SHP77 (cell line): ENCODE results near the gene CAMTA1.

Experiments used
- DNase-seq, 2 experiments: peaks; one replicate each; lab custom pipeline; 2025; lab: John Stamatoyannopoulos, UW

CAMTA1 gene

DNA sequence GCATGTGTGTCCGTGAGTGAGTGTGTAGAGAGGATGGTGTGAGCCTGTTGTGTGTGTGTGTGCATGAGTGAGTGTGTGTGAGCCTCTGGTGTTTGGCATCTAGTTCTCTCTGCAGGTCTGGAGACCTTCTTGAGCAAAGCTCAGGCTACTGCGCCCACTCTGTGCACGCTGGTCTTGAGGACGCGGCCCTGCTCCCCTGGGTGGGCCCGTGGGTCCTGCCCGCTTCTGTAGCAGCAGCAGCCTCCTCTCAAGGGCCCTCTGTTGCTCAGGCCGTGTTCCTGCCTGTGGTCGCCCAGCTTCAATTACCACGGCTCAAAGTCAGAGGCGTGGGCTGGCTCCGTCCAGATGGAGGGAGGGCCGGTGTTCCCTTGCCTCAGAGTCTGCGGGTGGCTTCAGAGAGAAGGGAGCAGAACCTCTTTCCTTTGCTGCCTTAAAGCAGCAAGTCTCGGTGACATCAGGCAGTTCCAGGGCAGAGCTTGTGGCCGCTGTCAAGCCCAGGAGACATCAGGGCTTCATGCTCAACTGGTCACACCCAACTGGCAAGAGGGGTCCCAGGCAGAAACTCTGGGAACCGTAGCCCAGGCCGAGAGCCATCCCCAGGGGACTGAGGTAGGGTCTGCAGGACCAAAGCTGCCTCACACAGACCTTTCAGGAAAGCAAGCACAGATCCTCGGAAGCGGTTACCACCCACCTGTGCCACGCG is 715.3 kb downstream of the CAMTA1 start:
- DNase-seq: no peak

DNA sequence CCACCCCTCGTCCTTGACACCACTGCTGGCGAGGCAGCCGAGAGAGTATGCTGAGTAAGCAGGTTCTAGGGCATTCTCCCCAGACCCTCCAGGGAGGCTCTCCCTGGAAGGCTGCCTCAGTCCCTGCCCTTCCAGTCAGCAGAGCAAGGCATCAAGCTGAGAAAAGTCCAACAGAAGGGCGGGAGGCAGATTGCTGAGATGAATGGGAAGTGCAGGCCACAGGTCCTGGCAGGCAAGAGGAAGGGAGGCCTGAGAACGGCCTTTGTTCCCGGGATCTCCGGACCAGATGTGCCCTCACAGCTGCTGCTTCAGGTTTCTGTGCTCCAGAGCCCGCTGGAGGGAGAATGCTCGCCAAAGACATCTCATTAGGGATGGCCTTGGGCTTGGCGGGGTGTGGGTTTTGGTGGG is 715.8 kb downstream of the CAMTA1 start:
- DNase-seq: no peak

DNA sequence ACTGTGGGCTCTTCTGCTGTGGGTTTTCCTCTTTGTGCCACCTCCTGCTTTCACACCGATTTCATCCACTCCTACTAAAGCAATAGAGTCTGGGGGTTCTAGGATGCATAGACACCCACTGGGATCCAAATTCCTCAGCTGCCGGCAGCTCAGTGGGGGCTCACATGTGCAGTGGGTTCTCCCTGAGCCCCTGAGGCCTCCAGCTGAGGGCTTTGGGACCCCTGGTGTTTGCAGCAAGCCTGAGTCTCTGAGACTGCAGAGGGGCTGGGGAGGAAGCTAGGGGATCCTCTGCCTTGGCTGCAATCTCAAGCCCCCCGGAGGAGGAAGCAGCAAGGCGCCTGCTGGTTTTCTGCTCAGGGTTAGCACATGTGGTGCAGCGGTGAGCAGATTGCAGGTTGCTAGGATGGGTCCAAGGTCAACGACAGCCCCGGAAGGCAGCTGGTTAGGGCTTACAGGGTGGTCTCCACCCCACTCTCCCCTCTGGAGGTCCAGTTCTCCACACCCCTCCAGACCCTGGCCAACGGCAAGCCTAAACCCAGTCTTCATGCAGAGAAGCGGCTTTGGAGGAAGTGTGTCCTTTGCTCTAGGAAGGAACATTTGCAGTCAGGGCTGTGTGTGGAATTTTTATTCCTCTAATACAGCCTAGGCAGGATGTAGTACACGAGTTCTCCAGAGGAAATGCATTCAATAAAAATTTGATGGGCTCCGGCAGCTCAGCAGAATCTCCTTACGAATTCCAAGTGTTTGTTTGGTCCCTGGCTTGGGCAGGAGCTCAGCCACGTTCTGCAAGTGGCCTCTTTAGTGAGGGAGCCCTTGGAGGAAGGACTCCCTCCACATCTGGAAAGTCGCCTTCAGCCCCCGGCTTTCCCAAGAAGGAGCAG is 716.7 kb downstream of the CAMTA1 start:
- DNase-seq: no peak

DNA sequence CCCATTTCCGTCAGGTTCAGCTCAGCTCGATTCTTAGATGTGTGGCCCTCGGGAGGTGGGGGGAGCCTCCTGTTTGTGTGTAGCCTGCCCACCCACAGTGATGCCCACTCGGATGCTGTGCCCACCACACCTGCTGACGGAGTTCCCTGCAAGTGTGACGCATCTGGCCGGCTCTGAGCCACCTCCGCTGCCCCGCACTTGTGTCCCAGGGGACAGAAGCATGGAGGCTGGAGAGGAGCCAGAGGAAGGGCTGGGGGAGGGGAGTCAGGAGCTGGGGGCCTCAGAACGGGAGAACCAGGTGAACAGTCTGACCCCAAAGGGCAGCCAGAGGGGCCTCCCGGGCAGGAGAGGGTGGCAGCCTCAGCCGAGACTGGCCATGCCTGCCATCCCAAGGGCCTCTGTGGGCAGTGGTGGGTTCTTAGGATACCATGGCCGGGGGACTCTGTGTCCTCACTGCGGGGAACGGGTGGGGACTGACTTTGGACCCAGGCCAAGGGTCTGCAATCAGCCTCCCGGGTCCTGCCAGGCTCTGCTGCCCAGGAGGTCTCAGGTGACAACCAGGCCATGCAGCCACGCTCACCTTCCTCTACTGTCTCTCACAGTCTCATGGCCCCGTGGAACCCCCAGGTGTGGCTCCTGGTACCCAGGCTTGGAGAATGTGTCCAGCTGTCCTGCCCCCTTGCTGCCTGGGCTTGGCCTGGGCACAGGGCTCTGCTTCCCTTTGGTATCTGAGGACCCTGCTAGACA is 718.6 kb downstream of the CAMTA1 start:
- DNase-seq: no peak

DNA sequence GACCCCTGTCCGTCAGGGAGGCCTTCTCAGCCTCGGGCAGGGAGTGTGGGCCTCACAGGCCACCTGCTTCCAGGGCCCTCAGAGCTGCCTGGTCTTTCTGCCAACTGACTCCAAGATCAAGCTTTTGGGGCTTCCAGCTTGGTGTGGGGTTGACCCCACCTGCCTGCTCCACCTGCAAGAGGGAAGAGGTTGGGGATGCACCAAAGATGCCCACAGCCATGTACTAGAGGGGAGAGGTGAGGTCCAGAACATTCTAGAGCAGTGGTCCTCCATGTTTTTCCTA is 719.1 kb downstream of the CAMTA1 start:
- no peak for DNase-seq

DNA sequence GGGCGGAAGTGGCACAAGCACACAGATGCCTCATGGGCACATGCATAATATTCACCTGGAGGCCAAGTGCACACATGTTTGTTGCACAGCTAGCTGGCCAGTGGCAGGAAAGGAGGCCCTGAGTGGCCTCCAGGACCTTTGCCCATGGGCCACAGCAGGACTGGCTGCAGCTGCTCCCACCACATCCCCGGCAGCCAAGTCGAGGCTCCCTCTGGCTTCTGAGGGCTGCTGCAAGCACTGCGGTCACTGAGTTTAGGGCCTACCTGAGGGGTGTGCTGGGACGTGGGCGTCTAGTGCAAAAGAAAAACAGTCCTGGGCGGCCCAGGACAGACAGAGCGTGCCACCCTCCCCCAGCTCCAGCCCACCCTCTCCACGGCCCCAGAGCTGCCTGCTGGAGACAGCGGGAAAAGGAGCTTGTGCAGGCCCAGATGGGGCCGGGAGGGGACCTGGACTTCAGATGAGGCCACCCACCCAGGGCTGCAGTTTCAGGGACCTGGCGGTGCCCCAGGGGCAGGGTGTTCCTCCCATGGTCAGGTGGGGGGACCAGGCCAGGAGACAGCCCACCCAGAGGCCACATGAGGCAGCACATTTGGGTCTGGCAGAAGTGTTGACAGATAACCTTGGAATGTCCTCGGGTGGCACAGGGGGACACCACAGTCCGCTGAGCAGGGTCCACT is 720.0 kb downstream of the CAMTA1 start:
- DNase-seq: no peak

DNA sequence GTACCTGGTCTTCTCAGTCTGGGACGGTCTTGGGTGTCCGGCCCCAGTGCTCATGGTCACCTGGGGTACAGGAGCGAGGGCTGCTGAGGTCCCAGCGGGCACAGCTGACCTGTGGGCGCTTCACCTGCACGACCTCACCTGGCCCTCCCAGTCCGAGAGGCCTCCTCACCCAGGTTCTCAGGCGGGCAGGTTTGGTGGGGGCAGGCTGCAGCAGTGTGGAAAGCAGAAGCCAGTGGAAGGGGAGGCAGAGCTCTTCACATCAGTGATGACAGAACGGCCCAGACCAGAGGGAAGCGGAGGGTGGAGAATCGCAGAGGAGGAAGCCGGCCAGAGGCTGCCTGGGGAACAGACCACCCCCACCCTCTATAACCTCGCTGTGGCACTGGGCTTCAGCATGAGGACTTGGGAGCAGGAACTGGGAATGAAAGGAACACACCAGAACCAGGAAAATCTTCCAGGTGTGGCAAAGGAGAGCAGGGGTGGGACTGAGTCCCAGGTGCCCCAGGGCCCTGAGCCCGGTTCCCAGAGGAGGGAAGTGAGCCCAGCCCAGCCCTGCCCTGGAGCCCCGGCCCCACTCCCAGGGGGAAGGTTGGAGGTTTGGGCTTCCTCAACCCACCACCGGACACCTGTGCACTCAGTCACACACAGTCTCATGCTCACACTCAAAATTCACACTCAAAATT is 720.7 kb downstream of the CAMTA1 start:
- DNase-seq: no peak

DNA sequence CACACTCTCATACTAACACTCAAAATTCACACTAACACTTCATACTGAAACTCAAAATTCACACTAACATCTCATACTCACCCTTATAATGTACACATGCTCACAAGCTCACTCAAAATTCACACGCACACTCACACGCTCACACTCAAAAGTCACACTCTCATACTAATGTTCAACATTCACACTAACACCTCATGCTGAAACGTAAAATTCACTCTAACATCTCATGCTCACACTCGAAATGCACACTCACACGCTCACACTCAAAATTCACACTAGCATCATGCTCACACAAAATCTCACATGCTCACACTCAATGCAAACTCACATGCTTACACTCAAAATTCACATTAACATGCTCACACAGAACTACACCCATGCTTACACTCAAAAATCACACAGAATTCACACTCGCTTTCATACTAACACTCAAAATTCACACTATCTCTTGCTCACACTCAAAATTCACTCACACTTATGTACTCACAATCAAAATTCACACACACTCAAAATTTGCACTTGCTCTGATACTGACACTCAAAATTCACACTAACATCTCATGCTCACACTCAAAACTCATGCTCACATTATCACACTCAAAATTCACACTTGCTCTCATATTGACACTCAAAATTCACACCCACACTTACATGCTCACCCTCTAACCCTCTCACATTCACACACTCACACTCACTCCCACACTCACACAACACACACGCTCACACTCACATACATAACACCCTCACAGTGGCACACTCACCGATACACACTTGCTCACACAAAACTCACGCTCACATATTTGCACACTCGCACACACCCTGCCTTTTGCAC is 721.4 kb downstream of the CAMTA1 start:
- no peak for DNase-seq

DNA sequence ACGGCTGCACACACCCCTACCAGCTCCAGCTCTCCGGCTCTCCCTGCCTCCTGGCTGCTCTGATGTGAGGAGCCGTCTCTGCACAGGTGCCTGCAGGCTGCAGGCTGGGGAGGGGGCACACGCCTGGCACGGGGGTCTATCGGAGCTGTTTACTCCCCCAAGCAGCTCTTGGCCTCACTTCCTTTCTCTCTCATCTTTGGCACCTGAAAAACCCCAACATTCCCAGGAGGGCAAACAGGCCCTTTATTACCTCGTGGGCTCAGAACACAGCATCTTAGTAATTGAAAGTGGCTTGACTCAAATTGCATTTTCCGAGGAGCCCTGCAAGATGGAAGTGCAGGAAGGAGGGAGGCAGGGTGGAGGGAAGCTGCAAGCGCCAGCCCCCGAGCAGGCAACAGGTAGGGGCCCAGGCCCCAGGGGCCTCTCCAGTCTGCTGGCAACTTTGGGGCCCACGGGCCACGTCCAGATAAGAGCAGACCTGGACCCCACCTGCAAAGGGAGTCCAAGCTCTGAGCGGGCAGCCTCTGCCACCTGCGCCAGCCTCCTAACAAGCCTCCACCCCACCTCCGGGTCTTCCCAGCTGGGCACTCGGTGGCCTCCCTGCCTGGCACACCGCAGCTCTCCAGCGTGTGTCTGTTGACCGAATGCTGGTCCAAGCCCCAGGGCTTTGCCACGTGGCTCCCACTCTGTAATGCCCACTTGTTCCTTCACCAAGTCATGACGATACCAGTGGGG is 722.2 kb downstream of the CAMTA1 start:
- DNase-seq: no peak

DNA sequence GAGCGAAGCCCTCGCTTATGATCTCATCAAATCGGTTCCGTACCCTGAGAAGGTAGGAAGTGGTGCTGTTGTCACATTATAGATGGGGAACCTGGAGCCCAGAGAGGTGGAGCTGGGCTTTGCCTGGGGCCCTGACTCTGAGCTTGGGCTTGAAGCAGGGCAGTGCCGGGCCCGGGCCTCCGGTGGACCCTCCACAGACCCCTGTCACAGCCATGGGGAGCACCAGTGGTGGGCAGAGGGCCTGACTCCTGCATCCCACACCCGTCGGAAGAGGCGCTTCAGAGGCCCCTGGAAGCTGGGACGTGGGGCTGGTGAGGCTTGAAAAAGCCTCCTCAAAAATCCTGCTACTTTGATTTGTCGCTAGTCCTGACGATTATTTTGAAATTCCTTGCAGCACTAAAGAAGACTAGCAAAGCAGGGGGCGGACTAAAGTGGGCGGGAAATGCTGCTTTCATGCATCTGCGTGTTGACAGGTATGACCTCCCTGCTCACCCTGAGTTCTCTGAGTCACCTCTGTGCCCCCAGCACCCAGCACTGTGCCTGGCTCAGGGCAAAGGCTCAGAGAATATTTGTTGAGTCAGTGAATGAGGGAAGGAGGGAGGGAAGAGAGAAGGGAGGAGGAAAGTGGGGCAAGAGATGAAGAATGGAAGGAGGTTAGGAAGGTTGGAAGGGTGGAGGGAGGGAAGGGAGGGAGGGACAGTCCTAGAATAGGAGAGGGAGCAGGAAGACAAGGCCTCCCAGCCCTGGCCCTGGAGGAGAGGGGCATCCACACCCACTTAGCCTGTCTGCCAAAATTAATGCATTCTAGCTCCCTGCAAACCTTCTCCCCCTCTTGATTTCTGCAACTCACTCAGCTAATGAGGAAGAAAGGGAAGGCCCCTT is 723.0 kb downstream of the CAMTA1 start:
- no peak for DNase-seq

DNA sequence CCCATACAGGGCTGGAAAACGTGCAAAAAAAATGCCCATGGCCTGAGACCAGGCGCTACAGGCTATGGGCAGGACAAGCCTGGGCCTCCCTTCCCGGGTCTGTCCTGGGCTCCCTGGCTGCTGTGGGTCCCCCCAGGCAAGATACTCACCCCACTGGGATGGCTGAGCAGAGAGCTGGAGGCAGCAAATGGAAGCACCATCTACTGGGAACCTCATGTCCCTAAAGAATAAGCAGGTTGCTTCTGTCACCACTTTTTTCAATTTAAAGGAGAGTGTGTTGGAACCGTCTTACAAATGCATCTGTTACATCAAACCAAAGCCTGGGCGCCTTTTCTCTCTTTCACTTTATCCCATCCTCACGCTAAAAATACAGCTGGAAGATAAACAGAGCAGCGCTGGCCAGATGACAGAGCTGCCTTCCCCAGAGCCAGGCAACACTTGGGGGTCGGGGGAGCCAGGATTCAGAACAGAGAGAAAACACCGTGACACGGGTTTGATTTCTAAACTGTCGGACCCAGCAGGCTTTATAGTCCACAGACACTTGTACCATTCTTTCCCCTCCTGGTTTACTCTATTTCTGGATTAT is 723.8 kb downstream of the CAMTA1 start:
- no peak for DNase-seq

DNA sequence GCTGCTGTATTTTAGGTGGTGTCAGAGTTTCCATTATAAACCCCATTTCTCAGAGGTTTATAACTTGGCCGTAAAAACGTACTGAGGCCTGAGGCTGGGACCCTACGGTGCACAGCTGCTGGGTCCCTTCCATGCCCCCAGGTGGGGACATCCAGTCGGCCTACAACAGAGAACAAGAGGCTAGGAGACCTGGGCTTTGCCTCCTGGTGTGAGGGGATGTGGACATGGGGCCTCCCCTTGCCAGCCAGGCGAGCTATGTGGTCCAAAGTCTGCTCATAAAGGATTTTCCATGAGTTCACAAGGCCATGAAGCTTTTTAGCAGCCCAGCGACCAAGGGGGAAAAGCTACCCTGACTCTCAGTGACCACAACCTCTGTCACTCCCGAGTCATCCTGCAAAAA is 724.3 kb downstream of the CAMTA1 start:
- DNase-seq: no peak

DNA sequence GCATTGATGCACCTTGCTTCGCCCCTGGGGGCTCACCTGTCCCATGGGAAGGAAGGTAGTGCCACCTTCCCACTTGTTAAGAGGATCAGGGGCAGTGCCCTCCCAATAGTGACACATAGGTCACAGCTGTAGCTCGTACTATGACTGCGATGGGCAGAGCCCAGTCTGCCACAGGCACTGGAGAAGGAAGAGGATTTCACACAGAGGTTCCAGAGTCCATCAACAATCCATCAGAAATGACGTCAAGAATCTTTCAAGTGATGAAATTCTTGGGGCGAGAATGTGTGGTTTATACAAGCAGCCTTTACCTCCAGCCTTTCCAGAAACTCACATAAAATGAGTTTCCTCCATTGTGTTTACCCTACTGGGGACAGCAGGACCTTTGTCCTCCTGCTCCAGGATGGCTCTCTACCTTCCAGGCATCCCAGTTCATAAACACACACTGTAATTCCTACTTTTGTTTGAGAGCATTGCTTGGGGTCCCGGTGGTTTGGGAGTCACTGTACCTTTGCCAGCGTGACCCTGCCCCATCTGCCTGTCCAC is 725.2 kb downstream of the CAMTA1 start:
- no peak for DNase-seq

DNA sequence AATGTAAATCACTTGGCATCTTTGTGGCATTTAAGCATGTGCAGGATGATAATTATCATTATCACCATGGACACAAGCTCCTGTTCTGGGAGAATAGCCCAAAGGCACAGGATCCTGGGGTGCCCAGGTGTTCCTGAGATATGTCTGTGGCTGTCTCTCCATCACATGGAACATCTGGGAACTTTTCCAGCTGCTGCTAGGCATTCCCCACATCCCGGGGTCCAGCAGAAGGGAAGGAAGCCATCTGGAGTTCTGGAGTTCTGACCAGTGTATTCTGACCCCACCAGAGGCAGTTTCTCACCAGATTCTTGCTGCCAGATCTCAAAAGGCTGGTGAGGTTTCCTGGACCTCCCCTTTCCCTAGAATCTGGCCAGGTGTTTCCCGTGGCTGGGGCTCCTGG is 726.1 kb downstream of the CAMTA1 start:
- DNase-seq: no peak

DNA sequence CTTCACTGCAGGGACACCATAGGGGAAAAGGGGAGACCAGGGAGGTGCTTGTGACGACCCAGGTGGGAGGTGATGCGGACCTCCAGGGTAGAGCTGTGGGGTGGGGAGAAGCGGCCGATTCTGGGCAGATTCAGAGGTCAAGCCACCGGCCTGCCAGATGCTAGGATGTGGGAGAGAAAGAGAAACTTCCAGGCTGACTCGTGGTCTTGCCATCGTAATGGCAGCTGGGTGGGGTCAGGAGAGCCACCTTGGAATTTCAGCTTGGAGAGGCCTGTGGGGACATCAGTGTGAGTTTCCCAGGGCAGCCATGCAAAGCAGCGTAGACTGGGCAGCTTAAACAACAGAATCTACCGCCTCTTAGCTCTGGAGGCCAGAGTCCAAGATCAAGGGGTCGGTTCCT is 727.8 kb downstream of the CAMTA1 start:
- DNase-seq: no peak

DNA sequence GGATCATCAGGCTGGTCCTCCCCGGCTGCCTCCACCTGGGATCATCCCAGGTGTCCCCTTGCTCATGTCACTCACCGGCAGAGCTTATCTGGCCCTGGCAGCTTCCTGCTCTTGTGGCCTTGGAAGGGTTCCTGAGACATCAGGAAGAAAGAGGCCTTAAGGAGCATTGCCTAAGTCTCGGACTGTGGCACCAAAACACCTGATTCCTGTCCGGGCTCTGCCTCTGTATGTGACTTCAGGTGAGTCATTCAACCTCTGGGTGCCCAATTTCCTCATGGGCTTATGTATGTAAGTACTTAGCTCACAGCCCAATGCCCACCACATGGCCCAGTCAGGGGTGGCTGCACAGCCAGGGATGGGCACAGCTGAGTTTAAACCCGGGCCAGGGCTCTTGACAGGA is 729.9 kb downstream of the CAMTA1 start:
- DNase-seq: no peak

DNA sequence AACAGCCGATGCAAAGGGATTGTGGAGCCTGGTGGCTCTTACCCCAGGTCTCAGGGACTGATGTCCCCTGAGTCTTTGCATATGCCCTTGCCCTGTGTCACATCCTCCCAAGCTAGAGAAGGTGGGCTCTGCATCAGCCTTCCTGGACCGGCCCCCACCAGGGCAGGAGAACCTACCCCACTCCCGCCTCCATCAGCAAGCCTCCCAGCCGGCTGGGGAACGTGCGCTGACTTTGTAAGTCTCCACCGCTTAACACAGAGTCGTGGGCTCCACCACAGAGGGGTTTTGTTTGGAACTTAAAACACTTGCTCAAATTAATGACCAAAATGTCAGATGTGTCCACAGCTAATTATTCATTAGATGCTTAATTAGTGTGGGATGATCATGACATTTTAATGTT is 730.6 kb downstream of the CAMTA1 start:
- DNase-seq: no peak

DNA sequence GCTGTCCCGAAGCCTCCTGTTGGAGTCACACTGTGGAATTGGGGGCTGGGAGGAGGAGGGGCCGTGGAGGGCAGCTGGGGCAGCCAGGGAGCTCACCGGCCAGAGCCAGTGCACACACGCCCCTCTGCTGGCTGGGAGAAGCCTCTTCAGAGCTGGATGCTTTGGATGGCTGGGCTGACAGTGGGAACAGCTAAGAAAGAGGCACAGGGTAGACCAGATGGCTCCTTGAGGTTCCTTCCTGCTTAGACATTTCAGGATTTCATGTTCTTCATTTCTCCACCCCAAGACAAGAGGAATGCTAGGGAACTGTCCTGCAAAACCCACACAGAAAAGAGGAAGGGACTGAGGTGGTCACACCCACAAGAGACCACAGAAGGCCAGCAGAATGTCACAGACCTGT is 731.1 kb downstream of the CAMTA1 start:
- DNase-seq: peak in 1 of 2 experiments; percentile 27

DNA sequence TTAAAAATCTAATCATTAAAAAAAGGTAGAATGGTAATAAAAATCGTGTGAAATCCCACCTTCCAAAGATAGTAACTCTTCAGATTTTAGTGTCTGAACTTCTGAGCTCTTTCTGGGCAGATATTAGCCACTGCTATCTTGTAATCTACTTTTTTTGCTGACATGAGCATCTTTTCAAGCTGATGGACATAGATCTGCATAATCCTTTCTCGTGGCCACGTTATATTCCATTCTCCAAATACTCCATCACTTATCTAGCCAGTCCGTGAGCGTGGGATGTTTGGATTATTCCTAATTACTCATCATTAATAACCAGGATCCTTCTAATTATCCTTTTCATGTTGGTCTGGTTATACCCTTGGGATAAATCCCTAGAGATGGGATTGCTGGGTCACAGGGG is 731.7 kb downstream of the CAMTA1 start:
- DNase-seq: no peak
